NCI-H748 (cell line): Measurements from ENCODE around the gene PDE6D.
"Not testable (repeated sequence)": the region's sequence is repeated elsewhere in the genome, so short reads cannot be mapped to it uniquely, and the experiment has no call there.

Source experiments
- DNase-seq: peaks from one replicate; lab custom pipeline; 2025; ENCODE audit not compliant: unreplicated experiment; lab: John Stamatoyannopoulos, UW

PDE6D gene

DNA sequence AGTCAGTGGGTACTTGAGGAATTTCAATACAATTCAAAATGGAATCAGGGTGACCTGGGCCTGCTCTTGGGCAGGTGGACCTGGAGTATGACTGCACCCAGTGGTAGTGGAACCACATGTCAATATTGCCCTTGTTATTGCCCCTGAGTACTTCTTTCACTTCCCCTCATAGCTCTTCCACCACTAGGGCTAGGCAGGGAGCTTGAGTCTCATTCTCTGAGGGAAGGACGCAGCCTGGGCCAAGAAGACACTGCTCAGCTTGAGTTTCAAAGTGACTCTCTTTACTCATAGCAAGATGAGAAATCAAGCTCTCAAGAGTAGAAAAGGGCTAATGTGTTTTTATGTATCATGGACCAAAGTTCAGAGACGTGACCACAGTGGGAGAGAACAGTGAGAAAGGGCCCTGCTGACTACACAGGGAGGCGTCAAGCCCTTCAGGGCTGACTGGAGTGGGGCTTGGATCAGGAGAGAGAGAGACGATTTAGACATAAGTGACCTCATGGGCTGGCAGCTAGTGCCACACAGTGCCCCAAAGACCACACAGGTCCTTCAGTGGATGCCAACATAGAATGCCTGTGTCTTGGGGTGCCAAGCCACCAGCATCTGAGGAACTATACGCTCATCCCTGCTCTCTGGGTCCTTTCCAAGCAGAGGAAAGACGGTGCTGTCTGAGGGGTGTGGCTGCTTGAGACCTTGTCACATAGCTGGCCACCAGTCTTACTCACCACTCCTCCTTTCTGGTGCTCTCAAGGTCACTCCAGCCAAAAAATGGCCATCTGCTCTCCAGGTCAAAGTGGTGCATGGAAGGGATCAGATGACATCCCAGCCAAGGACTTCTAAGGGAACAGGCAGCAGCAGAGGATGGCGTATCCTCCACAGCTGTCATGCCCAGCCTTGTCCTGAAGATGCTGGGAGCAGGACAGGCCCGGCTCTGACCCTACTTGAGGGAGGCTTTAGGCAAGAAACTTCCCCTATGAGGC, 59.8 kb downstream of the PDE6D start:
- no peak for DNase-seq

DNA sequence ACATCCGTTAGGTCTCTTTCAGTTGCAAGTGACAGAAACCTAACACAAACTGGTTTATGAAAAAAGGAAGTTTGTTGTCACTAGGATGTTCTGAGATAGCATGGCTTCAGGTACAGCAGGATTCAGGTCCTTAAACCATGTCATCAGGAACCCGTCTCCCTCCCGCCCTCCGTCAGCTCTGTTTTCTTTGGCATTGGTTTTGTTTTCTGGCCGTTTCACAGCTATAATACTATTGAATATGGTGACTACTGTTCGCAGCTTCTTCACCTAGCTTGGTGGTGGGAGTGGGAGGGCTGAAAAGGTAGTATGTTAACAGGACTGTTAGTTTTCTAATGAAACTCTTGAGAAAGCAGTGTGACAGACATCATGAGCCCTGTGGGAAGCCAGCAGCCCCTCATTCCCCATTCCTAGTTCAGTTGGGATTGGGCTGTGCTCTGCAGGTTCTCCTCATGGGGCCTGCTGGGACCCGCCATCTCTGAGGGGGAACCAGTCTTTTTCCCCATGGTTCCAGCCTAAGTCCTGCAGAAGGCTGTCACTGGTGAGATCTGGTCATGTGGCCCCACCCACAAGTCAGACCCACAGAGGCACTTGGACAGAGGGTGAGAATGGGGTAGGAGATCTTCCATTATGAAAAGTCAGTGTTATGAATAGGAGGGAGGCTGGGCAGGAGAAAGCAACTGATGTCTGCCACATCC, 60.6 kb downstream of the PDE6D start:
- DNase-seq: no peak

DNA sequence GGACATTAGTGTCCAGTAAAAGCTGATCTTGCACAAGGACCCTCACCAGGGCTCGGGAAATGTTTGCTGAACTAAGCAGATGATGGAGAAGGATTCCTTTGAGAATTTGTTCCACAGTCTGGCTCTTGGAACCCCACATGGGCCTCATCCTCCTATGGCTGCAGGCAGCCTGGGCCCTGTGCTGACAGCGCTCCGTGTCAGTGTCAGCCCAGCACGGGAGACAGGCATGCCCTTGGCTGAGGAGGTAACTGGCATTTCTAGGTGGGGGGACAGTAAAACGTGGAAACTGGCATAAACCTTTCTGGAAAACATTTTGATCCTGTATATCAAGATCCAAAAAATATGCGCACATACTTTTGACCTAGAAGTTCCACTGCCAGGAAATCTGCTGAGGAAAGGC, 62.3 kb downstream of the PDE6D start:
- no peak for DNase-seq

DNA sequence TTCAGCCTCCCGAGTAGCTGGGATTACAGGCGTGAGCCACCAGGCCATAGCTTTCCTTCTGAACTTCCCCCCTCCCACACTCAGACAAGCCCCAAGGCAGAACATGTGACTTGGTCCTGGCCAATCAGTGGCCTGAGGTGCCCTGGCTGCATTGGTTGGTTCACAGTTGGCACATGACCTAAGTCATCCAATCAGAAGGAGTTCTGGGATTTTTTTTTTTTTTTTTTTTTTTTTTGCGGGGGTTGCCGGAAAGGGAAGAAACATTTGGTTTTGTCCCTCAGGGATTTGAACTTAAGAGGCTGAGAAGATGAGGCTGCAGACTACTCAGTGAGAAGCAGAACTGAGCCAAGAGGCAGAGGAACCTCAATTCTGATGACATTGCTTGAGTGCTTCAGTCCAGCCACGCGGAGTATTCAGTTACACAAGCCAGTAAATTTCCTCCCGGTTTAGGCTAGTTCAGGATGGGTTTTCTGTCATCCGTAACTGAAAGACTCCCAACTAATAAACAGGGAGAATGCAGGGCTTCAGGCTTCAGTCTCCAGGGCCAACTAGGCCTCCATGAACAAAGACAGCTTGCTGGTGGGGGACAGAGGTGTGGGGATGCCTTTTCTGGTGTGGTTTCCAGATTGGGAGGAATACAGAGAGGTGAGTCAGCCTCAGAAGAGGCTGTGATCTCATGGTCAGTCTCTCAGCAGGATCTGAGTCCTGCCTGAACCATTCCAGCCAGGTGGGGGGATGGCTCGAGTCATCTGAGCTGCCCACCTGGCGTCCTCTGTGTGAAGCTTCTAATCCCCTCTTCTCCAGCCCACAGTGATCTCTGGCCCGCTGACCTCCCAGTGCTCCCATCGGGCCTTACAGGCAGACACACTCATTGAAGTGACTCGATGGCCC, 63.6 kb downstream of the PDE6D start:
- peak; percentile 14 for DNase-seq

DNA sequence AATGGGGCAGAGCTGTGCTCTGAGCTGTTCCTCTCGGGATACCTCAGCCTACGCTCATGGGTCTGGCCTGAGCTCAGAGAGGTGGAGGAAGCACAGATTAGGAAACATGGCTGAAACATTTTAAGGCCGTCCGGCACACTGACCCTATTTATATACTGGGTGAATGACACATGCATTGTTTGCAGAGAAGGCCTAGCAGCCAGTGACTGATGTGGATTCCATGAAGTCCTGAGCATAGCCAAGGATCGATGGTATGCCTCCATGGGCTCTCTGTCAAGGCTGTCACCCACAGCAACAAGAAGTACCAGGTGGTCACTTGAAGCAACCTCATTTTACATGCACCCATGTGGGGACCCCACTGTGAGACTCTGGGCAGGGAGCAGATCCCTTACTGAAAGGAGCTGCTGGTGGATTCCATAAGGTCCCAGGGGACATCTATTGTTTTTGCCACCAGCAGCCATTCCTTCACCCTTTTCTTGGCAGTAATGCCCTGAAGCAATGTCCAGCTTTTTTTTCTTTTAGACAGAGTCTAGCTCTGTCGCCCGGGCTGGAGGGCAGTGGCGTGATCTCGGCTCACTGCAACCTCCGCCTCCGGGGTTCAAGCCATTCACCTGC, 64.3 kb downstream of the PDE6D start:
- DNase-seq: no peak

DNA sequence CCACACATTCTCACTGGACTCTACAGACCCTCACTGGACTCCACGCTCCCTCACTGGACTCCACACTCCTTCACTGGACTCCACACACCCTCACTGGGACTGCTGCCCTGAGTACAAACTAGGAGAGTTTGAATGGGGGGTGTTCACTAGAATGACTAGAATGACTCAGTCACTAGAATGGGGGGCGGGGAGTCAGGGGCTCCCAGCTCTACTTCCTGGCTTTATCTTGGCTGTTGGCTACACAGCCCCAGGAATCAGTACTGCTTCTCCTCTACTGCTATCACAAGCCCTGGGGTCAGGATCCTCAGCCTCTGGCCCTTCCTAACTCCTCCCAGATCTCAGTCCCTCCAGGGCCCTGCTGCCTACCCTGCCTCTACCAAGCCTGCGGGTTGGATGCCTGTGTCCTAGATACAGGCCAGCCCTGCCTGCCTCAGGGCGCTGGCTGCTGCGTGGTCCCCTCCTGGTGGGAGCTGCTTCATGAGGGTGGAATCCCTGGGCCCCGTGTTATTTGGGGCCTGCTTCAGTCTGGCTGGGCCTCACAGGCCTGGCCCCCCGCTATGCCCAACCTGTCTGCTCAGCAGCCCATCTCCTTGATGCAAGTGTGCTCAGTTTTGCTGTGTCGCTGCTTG, 65.0 kb downstream of the PDE6D start:
- DNase-seq: no peak

DNA sequence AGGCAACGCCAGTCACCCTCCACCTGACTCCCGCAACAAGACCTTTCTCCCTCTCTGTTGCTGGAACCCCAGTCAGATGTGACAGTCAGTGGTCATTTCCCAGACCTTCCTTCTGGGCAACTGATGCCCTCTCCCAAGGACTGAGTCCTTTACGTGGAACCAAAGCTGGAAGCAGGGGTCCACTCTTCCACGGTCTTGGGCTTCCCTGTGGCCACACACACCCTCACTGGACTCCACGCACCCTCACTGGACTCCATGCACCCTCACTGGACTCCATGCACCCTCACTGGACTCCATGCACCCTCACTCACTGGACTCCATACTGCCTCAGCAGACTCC, 65.6 kb downstream of the PDE6D start:
- no peak for DNase-seq

DNA sequence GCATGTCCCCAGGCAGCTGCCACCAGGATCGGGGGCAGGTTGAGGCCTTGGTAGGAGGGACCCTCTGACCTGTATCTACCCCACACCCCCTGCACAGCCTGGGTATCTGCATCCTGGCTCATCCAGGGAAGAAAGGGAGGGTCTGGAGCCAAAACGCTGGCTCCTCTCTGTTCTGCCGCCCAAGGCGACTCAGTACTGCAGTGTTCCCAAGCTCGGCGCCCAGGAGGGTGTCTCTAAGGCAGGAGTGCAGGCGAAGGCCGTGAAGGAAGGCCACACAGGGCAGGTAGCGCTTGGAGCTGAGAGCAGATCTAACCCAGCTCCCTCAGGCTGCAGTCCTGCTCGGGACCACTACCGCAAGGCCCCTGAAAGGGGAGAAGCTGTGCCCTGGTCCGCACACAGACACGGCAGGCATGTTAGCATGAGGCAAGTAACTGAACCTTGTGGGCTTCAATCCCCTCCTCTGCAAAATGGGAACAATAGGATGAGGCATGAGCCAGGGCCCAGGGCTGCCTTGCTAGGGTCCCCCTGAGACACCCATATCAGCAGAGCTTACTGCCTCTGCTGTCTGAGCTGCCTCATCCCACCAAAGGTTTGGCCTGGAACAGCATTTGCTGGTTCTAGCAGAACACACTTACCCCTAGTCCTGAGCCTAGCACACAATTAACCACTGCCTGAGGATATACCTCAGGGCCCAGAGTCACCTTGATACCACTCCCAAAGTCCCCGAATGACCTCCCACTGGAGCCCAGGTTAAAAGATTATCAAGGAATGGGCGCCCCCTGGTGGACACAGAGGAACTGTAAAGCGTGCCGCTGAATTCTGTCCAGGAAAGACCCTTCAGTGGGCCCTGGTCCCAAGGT, 66.2 kb downstream of the PDE6D start:
- peak; percentile 79 for DNase-seq

DNA sequence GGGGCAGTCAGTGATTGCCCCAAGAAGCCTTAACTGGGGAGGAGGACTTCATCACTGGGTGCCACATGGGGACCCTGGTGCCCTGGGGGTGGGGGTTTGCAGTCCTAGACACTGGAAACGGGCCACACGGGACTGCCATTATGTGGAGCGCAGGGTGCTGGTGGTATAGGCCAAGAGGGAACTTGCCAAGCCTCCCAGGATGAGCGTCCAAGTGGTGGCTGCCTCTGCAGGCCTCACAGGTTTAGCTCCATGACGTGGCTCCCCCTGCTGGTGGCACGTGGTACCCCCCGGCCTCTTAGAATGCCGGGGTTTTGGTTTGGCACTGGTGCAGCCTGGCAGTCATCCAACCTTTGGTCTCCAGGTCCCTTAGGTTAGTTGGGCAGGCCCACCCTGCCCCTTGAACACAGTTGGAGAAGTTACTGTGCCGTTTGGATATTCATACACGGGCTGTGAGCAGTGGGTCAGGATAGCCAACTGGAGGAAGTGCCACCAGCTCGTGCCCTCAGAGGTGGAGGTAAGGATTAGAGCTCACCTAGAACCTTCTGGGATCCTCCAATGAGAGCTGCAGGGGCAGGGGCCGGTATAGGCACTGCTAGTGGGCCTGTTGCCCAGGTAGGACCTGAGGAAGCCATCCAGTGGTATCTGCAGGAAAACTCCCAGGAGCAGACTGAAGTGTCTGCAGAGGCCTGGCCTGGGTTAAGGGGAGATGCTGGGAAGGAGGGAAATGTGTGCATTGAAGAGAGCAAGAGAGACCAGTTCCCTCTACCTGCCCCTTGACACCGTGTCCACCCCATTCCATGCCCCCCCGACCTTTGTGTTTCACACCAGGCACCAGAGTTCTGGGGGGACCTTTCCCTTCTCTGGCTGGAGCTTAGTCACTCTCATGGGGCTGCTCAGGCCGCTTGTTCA, 67.1 kb downstream of the PDE6D start:
- DNase-seq: peak; percentile 86

DNA sequence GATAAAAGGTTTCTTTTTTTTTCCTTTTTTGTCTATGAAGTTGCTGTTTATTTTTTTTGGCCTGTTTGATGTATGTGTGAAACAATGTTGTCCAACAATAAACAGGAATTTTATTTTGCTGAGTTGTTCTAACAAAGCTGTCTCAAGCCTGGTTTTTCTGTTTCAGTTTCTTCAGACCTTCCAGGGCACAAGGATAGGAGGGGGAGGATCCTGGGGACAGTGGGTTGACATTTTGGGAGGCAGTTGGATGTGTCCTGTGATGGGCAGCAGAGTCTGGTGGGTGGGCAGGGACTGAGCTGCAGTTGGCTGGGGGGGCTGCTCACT, 67.7 kb downstream of the PDE6D start:
- DNase-seq: not testable (repeated sequence)

DNA sequence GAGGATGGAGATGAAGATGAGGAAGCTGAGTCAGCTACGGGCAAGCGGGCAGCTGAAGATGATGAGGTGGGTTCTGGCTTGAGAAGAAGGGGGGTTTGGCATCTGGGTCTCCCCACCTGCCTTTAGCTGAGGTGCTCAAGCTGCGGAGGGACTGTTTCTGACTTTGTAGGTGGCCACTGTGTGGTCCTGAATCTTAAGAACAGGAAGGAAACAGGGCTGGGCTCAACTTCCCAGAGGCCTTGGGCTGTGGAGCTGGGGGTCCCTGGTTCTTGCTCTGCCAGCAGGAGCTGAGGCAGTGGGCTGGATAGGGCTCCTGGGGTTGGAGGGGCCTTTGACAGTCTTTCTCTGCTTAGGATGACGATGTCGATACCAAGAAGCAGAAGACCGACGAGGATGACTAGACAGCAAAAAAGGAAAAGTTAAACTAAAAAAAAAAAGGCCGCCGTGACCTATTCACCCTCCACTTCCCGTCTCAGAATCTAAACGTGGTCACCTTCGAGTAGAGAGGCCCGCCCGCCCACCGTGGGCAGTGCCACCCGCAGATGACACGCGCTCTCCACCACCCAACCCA, 68.5 kb downstream of the PDE6D start:
- DNase-seq: not testable (repeated sequence)

DNA sequence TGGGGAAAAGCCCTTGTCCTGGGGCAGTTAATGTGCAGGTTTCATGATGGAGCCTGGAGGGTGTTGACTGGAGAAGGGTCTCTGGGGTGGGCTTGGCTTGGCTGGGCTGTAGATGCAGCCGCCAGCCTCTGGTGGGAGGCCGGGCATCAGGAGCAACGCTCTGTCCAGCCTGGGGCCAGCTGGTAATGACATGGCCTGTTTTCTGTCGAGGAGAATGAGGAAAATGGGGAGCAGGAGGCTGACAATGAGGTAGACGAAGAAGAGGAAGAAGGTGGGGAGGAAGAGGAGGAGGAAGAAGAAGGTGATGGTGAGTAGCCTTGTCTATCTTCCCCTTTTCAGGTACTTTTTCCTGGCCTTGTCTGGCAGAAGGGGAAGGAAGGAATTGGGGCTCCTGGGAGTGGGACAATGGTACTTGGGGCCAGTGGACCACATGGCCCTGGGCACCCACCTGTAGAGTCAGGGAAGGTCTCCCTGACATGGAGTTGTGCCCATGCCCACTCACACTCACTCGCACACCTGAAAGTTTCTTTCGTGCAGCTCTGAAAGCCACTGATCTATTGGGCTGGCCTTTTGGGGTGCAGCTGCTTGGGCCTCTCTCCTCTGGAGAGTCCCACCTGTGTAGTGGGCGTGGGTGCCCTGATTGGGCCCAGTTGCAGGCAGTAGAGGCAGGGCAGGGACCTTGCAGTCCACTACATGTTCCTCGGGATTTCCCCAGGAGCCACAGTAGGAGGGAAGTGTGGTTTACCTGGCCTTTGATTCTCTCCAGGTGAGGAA, 69.2 kb downstream of the PDE6D start:
- DNase-seq: no peak

DNA sequence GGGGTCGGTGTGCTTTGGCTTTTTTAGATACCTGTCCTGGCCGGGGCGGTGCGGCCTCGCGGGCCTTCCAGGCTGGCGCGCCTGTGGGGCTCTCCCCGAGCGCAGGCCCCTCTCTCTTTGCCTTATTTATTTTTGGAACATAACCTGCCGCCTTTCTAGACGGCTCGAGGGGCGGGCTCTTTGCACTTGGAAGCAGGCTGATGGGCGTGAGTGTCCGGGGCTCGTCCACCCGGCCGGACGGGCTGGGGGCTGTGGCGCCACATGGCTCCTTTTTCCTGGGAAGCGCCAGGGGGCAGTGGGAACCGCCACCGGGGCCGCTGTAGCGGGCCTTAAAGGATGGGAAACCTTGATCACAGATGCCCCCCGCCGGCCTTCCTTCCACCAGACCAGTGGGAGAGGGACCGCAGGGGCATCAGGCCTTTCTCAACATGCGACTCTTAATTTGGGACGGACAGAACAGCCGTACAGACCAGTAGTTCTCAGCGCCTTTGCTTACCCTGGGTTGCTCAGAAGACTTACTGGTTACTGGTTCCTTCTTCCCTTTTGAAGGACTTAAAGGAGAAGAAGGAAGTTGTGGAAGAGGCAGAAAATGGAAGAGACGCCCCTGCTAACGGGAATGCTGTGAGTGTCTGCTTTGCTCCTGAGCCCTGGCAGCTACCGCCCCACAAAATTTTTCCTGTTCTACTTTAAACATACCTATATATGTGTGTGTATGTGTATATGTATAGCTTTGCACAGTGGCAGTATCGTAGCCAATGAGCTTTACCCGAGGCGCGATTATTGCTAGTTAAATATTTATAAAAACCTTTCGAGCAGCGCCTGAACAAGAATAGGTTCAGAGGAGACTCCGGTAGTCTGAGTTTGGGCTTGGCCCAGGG, 70.0 kb downstream of the PDE6D start:
- peak; percentile 34 for DNase-seq

DNA sequence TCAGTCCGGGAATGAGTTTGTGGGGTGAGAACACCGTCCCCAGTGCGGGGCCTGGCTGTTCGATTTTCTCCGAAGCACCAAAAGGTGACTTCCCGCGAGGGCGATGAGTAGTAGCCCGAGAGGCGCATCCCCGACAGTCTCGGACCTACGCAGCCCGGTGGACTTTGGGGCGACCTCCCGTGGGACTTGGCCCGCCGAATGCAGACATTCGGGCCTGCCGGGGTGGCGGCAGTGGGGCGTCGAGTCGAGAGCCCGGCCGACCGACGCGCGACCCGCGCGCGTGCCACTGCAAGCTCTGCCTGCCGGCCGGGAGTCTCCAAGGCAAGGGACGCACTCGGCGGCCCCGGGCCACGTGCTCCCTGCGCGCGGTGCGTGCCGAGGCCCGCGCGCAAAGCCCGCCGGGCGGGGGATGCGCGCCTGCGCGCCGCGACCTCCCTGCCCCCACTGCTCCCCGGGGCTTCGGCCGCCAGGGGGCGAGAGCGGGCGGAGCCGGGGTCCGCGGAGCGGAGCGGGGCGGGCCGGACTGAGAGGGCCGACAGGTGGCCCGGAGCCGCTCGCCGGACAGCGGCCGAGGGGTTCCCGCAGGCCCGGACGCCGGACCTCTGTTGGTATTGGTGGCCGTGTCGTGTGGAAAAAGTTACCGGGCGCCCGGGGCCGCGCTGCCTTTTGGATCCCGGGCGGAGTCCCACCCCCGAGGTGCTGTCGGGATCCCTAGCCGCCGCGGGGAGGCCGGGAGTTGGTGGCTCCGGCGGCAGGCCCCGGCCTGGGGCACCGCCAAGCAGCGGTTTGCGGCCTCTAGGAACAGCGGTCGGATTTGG, 70.9 kb downstream of the PDE6D start:
- DNase-seq: peak; percentile 89

DNA sequence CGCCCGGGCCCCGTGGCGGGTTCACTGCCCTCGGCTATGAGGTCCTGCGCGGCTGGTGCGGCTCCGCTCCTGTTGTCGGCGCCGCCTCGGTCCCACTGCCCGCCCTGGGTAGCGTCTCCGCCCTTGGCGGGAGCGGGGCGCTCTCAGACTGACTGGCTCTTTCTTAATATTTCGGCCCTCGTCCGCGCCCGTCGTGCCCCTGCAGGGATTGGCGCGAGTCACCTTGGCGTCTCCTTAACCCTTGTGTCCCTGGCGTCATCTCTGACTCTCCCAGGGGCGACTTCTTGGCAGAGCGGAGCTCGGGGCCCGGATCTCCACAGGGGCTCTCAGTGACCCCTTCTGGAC, 71.5 kb downstream of the PDE6D start:
- DNase-seq: peak; percentile 61
